Measurements from ENCODE around the gene KAZALD1.
"Not testable (repeated sequence)": the region's sequence is repeated elsewhere in the genome, so short reads cannot be mapped to it uniquely, and the experiment has no call there.

Gene KAZALD1

DNA sequence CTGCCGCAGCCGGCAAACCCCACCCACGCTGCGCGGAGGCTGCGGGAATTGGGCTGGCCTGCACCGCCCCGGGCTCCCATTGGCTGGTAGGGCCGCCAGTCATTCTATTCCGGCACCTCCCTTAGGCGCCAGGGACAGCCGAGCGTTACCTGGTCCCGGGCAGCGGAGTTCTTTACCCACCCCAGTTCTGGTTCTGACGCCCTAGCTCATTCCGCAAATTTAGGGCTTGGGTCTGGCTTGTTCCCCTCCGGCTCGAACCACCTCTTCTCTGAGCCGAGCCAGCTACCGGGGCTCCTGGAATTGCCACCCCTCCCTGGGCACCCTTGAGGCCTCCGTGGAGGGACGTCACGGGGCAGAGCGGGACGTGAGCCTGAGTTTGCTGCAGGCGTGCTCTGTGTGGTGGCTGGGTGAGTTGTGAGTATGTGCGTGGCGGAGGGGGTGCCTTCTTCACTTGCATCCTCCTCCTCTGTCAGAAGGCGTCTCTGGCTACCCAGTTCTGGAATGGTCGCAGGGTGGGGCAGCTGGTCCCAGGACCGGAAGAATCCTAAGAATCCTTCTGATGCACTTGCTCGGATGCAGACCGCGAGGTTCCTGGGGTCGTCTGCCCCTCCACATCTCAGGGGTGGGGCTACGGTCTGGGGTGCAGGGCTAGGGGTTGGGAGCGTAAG is 30.5 kb upstream of the KAZALD1 start, which contains the start of the genes PDZD7 and SFXN3:
TSS of gene PDZD7 (minus strand) at position 2 of the 668 bp plus-strand sequence. CDS start 910 bp downstream, outside the sequence.
TSS of gene SFXN3 (plus strand) at position 107 of the 668 bp plus-strand sequence. CDS start 3,461 bp downstream, outside the sequence.
- peak; percentile 33 for DNase-seq

DNA sequence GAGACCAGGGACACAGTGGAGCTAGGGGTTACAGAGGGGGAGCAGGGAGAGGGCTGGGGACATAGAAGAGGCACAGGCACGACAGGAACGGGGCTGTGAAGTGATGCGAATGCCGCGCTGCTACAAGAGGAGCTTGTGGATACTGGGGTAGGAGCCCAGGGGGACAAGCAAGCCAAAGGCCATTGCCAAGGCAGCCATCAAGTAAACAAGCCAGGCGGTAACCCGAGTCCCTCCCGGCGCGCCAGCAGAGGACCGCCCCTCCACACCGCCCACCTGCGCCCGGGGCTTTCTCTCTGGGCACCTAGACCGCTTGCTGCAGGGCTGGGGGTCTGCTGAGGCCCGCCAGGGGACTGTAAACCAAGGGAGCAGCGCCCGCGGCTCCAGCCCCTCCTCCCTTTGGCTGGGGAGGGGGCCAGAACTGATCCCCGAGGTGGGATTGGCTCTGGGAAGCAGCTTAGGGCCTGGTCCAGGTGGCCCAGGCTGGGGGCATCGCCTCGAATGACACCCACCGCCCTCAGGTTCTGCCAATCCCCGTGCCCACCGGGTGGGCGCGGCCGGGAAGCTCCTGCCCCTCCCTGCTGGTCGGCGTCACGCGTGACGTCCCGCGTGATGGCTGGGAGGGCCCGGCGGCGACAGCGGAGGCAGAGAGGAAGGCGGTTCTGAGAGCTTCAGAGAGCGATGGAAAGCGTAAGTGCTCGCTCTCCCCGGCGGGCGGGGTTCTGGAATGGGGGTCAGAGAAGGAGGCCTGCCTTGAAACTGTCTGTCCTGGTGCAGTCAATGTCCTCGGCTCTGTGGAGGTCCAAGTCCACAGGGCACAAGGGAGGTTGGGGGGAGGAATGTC is 29.8 kb upstream of the KAZALD1 start:
- peak; percentile 13 for DNase-seq

DNA sequence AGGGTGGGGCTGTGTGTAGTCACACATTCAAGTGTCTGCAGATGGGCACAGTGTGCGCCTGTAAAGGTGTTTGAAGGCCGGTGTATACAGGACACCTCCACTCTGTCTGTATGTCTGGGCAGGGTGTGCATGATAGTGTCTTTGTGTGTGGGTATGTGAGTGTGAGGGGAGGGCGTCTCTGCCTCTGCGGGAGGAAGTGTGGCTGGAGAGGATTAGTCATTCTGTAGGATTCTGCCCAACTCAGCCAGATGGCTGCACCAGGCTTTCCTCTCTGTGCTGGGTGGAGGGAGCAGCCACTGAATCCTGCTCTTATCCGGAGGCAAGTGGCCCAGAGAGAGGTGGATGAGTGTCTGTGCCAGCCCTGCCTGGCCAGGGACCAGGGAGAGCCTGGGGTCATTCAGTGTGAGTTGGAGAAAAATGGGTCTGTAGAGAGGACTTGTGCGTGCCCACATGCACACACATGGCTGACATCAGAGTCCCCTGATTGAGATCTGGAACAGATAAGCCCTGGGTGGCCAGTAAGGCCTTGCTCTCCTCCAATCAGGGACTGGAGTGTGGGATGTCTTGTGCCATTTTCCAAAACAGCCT is 29.1 kb upstream of the KAZALD1 start:
- DNase-seq, result peak; percentile 4

DNA sequence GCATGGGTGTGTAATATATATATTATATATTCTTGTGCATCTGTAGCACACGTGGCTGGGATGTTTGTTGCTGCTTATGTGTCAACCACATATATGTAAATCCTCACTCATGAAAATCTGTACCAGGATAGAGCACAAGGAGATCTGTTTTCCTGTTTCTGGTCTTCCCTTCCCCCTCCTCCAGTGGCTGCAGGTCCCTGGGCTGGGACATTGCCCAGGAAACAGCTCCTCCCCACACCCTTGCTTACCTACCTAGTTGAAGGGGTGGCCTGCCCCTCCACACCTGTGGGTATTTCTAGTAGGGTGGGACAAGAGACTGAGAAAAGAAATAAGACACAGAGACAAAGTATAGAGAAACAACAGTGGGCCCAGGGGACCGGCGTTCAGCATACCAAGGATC is 28.5 kb upstream of the KAZALD1 start:
- DNase-seq, result no peak

DNA sequence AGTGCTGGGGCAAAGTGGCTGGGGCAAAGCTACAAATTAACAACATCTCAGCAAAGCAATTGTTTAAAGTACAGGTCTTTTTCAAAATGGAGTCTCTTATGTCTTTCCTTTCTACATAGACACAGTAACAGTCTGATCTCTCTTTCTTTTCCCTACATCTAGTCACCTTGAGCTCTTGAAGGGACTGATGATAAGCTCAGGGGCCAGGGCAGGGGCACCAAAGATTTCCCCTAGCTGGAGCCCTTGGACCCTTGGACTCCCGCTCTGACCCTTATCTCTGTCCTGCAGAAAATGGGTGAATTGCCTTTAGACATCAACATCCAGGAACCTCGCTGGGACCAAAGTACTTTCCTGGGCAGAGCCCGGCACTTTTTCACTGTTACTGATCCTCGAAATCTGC is 27.4 kb upstream of the KAZALD1 start:
- not testable (repeated sequence) for DNase-seq

DNA sequence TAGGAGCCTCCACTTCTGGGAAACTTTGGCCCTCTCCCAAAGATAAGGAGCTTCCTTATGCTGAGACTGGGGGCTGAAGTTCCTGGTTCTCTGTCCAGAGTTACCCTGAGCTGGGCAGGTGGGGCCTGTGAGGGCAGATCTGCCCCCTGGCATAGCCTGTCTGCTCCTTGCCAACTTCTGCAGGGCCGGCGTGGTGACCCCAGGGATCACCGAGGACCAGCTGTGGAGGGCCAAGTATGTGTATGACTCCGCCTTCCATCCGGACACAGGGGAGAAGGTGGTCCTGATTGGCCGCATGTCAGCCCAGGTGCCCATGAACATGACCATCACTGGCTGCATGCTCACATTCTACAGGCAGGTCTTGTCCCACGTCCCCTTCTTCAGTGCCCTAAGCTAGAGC is 26.5 kb upstream of the KAZALD1 start:
- no peak for DNase-seq

DNA sequence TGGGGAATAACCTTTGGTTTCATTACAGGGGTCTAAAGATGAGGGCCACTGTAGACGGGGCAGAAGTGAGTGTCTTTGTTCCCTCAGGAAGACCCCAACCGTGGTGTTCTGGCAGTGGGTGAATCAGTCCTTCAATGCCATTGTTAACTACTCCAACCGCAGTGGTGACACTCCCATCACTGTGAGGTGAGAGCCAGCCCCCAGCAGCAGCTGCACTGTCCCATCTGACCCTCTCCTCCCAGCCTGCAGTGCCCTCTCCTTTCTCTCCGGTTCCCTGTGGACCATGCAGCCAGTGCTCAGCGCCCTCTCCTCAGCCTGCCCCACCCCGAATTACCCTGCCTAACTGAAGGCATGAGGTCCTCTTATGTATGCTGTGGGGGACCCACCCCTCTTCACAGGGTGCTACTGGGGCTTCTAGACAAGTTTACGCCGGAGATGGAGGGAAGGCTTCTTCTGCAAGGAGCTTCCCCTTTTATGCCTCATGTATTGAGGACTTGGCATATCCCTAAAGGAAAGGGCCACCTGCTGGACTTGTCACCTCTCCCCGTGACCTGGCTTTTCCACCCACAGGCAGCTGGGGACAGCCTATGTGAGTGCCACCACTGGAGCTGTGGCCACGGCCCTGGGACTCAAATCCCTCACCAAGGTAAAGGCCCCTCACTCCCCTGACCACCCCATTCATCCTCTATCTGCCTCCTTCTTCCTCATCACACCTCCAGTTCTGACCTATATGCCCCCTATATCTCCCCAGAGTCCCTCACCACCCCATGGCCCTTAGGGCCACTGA is 25.7 kb upstream of the KAZALD1 start:
- no peak for DNase-seq

DNA sequence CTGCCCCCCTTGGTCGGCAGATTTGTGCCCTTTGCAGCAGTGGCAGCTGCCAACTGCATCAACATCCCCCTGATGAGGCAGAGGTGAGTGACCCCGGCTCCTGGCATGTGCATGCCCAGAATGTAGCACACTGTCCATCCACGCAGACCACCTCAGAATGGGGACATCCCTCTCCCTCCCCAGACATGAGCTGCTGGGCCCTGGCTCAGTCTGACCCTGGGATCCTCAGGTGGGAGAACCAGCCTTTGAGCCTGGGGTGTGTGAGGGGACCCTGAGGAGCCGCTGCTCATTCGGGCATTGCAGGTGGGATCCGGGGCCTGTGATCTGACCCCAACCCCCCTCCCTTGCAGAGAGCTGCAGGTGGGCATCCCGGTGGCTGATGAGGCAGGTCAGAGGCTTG is 25.1 kb upstream of the KAZALD1 start:
- DNase-seq, result no peak

DNA sequence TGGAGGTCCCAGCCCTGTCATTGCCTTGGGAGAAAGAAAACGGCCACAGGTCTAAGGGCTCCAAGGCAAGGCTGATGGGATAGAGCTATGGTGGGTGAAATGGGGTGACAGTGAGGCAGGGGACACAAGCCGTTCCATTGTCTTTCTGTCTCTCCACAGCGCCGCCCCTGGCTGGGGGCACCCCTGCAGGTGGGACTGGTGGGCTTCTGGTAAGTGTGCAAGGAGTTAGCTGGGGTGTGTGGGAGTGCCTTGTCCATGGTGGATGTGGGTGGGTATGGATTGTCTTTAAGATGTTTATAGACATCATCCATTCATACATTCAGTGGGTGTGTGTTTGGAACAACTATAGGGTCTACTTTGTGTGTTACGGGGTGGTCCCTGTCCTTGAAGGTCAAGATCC is 23.3 kb upstream of the KAZALD1 start:
- no peak for DNase-seq

DNA sequence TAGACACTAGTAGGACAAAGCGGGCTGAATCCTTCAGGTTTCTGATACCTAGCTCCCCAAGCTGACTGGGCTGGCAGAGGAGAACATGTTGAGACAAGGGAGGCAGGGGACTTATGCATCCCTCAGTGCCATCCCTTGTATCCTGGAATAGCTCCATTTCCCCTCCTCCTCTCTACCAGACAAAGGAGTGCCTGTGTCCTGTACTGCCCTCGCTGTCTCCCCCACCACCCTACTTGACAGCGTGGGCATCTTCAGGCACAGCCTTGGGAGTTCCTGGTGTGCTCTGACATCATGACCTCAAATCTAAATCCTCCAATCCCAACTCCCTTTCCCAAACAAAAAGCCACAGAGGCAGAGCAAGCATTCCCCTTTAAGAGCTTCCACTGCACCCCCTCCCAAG is 21.7 kb upstream of the KAZALD1 start:
- no peak for DNase-seq

DNA sequence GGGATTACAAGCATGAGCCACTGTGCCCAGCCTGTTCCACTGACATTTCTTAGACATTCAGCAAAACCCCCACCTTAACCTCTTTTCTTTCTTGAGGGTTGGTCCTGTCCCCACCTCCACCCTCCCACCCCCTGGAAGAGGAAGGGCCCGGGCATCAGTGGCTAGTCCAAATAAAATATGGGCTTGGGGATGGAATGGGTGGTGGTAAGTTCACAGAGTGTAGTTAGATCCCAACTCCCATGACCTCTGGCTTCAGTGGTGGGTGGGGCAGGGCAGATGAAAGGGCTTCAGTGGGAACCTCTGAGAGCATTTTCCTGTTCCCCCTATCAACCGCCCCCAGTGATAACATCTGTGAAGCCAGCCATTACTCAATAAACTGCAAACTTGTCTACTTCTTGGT is 20.9 kb upstream of the KAZALD1 start:
- no peak for DNase-seq

DNA sequence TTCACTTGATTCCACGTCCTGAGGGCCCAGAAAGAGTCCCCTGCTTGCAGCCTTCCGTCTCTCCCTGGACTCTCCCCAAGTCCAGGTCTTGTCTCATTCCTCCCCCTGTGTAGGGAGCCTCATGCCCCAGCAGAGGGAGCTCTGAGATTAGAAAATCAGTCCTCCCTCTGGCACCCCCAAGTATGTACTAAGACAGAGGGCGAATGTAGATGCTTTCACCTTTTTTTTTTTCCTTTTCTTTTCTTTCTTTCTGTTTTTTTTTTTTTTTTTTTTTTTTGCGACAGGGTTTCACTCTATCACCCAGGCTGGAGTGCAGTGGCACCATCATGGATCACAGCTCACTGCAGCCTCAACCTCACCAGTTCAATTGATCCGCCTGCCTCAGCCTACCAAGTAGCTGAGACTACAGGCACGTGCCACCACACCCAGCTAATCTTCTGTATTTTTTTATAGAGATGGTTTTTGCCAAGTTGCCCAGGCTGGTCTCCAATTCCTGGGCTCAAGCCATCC is 20.5 kb upstream of the KAZALD1 start:
- peak; percentile 21 for DNase-seq

DNA sequence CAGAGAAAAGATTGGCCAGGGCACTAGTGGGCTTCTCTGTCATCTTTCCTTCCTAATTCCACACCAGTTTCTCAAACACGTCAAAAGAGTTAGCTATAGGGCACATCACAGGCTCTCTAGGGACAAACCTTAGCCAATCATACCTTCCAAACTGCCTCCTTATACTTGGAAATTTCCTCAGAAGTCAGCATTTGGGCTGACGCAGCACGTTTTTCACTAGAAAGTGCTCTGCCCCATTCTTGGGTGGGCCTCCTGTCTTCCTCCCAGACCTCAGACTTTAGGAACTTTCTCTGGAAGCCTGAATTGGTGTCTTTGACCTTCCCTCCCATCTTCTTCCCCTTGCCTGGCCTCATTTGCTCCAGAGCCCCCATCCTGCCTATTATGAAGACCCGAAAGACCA is 19.7 kb upstream of the KAZALD1 start:
- no peak for DNase-seq

DNA sequence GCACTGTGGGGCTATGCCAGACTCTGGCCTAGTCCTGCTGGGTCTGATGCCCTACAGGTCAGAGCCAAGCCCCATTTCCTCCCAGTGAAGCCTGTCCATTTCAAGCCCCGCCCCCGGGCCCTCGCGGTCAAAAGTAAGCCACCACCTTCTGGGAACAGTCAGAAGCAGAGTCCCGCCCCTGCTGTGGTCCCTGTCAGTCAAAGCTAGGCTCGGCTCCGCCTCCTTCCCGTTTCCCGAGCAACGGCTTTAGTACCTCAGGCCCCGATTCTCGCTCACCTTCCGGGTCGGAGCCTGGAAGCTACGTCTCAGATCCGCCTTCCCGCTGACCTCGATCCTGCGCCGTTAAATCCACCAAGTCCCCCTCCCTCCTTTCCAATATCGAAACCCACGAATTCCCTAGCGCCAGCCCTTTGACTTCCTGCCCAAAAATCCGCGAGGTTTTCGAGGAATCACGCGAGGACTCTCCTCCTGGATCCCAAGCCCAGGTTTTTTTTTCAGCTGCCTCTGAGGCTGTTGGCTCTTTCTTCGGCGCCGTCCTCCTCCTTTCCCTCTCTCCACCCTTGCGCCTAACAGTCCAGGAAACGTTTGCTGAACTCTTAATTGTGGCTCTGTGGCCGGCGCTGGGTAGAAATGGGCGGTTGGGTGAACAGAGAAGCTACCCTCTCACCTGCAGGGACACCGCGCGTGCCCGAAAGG is 19.0 kb upstream of the KAZALD1 start:
- peak; percentile 78 for DNase-seq

DNA sequence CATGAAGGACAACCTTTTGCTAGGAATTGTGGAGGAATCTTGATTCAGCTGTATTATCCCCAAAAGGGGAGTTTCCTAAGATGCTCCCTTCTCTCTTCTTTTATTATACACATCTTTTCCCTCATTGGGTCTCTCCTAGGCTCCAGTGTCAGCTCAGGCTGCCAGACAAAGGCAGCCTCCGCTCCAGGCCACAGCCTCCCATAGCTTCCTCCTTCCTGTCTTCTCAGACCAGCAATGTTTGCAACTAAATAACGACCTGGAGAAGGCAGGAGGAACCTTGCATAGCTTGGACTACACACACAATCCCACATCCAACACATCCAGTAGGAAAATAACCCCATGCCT is 18.5 kb upstream of the KAZALD1 start:
- DNase-seq, result no peak

DNA sequence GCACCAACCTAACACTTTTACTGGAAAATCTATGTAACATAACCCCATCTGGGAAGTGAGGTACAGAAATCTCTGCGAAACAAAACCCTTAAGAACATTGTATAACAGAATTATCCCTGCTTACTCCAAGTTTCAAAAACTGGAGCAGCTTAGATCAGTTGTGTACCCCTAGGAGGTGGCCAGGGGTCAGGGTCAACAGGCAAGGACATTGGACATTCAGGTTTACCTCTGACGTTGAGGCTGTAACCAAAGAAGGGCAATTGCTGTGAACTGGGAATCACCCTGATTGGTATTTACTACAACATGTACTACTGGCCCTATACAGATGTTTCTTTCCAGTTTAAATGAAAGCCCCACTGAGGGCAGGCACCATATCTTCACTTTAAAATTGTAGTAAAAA is 17.7 kb upstream of the KAZALD1 start:
- no peak for DNase-seq

DNA sequence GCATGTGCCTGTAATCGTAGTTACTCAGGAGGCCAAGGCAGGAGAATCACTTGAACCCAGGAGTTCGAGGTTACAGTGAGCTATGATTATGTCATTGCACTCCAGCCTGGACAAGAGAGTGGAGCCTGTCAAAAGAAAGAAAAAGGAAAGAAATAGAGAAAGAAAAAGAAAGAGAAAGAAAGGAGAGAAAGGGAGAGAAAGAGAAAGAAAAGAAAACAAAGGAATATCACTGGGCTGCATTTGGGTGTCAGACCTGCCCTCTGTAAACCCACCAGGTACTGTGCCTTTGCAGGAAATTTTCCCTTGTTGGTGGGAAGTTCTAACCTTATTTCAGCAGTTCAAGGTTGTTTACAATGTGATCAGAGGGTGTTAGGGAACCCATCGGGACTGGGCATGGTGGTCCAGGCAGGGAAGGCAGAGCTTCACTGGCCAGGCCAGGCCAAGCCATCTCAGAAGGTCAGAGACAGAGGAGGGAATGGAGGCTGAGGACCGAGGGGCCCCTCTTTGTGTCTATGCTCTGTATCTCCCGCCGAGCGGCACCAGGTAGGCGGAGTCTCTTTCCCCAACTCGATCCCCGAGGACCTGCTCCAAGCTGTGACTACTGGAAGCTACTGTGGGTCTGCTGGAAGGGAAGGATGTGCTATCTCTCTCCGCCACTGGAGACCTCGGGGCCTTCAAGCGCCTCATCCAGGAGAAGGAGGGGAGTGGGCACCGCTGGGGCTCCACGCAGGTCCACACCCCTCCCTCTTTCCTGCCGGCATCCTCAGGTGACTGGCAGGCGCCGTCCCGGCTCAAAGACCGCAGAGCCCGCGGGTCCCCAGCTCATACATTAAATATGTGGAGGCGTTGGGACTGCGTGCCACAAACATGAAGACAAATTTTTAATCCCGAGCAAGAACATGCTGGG is 15.2 kb upstream of the KAZALD1 start:
- DNase-seq, result no peak

DNA sequence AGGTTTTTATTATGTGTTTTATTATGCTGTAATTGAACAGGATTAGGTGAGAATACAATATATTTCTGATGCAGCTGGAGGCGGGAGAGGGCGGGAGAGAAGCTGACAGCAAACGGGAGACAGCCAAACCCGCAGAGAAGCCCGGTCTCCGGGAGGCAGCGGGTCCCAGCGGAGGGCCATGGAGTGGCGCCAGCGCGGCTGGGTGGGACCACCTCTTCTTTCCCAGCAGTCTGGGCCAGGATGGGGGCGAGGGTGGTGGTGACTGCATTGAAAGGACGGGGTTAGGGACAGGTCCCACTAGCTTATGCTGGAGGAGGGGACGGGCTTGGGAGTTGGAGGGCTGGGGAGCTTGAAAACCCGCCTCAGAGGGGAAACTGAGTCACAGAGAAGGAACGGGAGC is 14.5 kb upstream of the KAZALD1 start:
- DNase-seq, result no peak

DNA sequence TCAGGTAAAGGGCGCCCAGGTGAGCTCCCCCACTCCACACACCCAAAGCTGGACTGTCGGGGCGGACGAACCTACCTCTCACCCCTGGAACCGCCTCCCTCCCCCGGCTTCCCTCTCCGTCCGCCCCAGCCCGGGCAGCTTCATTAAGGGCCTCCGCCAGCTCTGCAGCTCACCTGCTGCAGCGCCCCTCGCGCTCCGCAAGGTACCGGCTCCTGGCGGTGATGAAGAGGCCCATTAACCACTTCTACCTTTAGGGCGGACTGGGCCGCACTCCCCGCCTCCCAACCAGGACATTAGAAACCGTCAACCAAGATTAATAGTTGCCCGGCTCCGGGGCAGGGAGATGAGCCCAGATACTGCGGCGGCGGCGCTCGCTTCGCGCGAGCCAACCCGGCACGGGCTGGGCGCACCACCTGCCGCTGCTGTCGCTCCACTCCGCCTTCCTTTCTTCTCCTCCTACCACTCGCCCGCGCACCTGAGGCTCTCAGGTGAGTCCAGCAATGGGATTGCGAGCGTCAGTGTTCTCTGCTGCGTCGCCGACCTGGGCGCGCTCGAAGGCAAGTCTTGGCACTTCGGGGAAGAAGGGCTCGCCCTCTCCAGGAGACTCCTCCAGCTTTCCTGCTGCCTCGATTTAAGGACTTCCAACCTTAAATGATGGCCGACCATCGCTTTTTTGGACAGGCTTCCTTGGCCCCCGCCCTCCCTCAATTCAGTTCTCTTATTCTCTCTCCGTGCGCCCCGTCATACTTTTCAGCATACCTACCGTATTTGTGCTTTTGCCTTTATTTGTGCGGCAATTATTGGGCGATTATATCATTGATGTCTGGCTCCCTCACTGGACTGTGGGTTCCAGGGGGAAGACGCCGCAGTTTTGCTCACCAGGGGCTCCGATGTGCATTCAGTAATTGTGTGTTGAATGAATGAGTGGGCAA is 13.6 kb upstream of the KAZALD1 start:
- DNase-seq, result no peak

Measured in DMS79 (cell line).